Measurements from ENCODE around the gene MAP3K12. TPM values are rescaled to one million over a fixed set of nuclear protein-coding genes. Genes with fewer than 3 reads are reported as not detected.
"Not testable (repeated sequence)": the region's sequence is repeated elsewhere in the genome, so short reads cannot be mapped to it uniquely, and the experiment has no call there.

MAP3K12 gene
- total and polyA plus RNA-seq, 11 donors = 3.3 to 12.6 (median 4.4) TPM

DNA sequence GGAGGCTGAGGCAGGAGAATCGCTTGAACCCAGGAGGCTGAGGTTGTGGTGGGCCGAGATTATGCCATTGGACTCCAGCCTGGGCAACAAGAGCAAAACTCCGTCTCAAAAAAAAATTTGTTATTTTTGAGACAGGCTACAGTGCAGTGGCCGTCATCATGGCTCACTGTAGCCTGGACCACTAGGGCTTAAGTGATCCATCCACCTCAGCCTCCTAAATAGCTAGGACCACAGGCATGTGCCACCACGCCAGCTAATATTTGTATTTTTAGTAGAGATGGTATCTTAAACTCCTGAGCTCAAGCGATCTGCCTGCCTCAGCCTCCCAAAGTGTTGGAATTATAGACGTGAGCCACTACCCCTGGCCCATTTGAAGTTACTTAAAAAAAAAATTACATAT is 48.3 kb downstream of the MAP3K12 start:
- intact Hi-C loops (cut with DNase I) = loop anchor here in 3 of 10 donors (5.0 kb wide), 2 partner anchors 41 to 51 kb away; partner anchors contain the start of gene TARBP2 (in 1 of the 3)
- no peak for DNase-seq
- Histone ChIP-seq H3K4me3 (no peak overlapping the region), H3K9me3 (no peaks in the 10 kb centered on the region), H3K36me3 (peaks cover 0 to 52% (median 37%) of the 10 kb centered on the region in 9 donors), H3K27ac (no peak overlapping the region), H3K27me3 (no peaks in the 10 kb centered on the region), H3K4me1 (peaks cover 5 to 32% (median 22%) of the 10 kb centered on the region in 12 donors)
- TF ChIP-seq, protein P1, sequence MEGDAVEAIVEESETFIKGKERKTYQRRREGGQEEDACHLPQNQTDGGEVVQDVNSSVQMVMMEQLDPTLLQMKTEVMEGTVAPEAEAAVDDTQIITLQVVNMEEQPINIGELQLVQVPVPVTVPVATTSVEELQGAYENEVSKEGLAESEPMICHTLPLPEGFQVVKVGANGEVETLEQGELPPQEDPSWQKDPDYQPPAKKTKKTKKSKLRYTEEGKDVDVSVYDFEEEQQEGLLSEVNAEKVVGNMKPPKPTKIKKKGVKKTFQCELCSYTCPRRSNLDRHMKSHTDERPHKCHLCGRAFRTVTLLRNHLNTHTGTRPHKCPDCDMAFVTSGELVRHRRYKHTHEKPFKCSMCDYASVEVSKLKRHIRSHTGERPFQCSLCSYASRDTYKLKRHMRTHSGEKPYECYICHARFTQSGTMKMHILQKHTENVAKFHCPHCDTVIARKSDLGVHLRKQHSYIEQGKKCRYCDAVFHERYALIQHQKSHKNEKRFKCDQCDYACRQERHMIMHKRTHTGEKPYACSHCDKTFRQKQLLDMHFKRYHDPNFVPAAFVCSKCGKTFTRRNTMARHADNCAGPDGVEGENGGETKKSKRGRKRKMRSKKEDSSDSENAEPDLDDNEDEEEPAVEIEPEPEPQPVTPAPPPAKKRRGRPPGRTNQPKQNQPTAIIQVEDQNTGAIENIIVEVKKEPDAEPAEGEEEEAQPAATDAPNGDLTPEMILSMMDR (IDR thresholded peaks at IDR 0.05) = no peak
- TF ChIP-seq POLR2A (IDR thresholded peaks at IDR 0.05) = no peak
- 87 to 93% (median 89%) methylated on average over 7 of the region's 7 CpGs for WGBS, 4 donors
- no peak for ATAC-seq

DNA sequence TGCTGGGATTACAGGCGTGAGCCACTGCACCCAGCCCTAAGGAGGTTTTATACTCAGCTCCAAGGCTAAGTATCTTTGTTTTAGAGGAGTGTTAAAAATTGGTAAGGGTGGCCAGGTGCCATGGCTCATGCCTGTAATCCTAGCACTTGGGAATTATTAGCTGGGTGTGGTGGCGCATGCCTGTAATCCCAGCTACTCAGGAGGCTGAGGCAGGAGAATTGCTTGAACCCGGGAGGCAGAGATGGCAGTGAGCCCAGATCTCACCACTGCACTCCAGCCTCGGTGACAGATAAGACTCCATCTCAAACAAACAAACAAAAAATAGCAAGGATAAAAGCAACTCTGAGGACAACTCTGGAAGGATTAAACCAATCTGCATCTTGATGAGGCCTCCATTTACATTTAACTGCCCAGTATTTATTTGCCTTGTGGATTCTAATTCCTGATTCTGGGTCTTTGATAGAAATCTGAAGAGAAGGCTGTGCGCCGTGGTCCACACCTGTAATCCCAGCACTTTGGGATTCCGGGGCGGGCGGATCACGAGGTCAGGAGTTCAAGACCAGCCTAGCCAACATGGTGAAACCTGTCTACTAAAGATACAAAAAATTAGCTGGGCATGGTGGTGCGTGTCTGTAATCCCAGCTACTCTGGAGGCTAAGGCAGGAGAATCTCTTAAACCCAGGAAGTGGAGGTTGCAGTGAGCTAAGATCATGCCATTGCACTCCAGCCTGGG is 54.5 kb downstream of the MAP3K12 start:
- WGBS, 4 donors = 86 to 91% (median 87%) methylated on average over 11 of the region's 11 CpGs
- ATAC-seq; H3K27ac ChIP-seq; DNase-seq; H3K9me3 ChIP-seq; H3K27me3 ChIP-seq; intact Hi-C loops (cut with DNase I); H3K4me3 ChIP-seq: not testable (repeated sequence)
- H3K36me3 ChIP-seq = peaks cover 0 to 55% (median 37%) of the 10 kb centered on the region in 9 donors
- peaks cover 5 to 37% (median 12%) of the 10 kb centered on the region in 12 donors for H3K4me1 ChIP-seq

DNA sequence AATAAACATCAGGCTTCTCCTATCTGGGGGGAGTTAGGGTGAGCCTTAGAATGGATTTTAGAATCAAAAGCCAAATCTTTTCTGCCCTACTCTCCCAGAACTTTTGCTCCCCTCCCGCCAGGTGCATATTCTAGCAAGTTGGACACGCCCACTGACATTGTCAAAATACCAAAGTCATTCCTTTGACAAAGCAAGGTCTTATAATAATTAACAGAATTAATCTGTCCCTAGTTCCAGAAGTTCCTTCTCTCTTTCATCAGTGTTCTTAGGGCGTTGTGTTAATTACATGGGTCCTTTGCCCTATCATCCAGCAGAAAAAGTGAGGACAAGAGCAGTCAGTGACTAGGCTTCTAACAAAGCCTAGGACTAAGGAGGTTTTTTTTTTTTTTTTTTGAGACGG is 55.3 kb downstream of the MAP3K12 start:
- DNase-seq (no peak), ATAC-seq (no peak)
- Histone ChIP-seq H3K4me1 (peaks cover 5 to 37% (median 12%) of the 10 kb centered on the region in 12 donors), H3K4me3 (no peak overlapping the region), H3K9me3 (no peaks in the 10 kb centered on the region), H3K27me3 (no peaks in the 10 kb centered on the region), H3K27ac (no peak overlapping the region), H3K36me3 (peaks cover 0 to 55% (median 37%) of the 10 kb centered on the region in 9 donors)
- 91 to 97% (median 95%) methylated on average over 4 of the region's 4 CpGs for WGBS, 4 donors
- TF ChIP-seq POLR2A (IDR thresholded peaks at IDR 0.05) = no peak
- TF ChIP-seq, protein P1 (IDR thresholded peaks at IDR 0.05) = no peak
- intact Hi-C loops (cut with DNase I) = no loop called here

DNA sequence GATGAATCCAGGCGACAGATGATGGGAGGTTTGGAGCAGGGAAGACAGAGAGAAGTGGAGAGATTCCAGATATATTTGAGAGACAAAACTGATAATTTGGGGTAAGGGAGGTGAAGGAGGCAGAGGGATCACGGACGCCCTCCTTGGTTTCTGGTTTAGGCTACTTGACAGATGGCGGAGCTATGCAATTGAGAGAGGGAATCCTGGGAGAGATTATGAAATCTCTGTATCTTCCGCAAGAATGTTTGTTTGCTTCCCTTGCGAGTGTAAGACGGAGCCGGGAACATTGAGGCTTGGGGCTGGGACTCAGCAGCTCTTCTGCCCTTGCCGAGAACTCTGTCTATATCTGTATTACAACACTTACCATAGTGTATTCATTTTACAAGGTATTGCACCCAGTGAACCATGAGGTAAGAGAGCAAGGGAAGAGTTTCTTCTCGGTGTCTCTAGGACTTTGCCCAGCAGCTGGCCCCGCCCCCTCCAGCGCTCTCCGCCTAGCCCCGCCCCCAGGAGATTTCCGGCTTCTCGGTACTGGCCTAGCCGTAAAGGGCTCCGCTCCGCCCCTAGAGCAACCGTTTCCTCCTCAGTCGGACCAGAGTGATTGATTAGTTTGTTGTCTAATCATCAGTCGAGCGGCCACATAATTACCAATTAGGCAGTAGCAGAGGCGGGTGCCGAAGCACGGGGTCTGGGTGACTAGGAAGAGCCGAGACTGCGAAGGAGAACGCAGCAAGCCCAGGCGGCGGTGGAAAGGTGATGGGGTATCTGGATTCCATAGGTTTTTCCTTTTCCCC is 58.0 kb downstream of the MAP3K12 start, which contains the start of gene PRR13:
Gene PRR13 (plus strand): TSS at position 695 of the 794 bp plus-strand sequence. CDS start 981 bp downstream, outside the sequence.
- DNase-seq (peak; percentile 98 to 99 (median 99)), ATAC-seq (peak; percentile 99)
- Histone ChIP-seq H3K9me3 (no peaks in the 10 kb centered on the region), H3K27ac (peak within 1 kb of the TSS; percentile 73 to 93 (median 89)), H3K27me3 (no peaks in the 10 kb centered on the region), H3K4me1 (peaks cover 5 to 37% (median 12%) of the 10 kb centered on the region in 12 donors), H3K4me3 (peak within 1 kb of the TSS; percentile 58 to 95 (median 70)), H3K36me3 (peaks cover 0 to 28% (median 24%) of the 10 kb centered on the region in 9 donors)
- WGBS, 4 donors = 0 to 1% (median 1%) methylated on average over 27 to 31 of the region's 31 CpGs
- intact Hi-C loops (cut with DNase I) = loop anchor here in 1 of 10 donors (2.0 kb wide), 1 partner anchor 60 kb away; the partner anchor contains the start of gene TARBP2
- TF ChIP-seq POLR2A (IDR thresholded peaks at IDR 0.05) = peak; percentile 50 to 92
- TF ChIP-seq, protein P1 (IDR thresholded peaks at IDR 0.05) = no peak

DNA sequence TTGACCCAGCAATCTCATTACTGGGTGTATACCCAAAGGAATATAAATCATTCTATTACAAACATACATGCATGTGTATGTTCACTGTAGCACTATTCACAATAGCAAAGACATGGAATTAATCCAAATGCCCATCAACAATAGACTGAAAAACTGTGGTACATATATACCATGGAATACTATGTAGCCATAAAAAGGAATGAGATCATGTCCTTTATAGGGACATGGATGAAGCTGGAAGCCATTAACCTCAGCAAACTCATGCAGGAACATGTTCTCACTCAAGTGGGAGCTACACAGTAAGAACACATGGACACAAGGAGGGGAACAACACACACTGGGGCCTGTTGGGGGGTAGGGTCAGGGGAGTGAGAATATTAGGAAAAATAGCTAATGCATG is 59.7 kb downstream of the MAP3K12 start:
- DNase-seq; H3K9me3 ChIP-seq; H3K27ac ChIP-seq; ATAC-seq; intact Hi-C loops (cut with DNase I); H3K27me3 ChIP-seq; H3K4me3 ChIP-seq: not testable (repeated sequence)
- peaks cover 0 to 11% (median 9%) of the 10 kb centered on the region in 9 donors for H3K36me3 ChIP-seq
- peaks cover 5 to 28% (median 12%) of the 10 kb centered on the region in 12 donors for H3K4me1 ChIP-seq

DNA sequence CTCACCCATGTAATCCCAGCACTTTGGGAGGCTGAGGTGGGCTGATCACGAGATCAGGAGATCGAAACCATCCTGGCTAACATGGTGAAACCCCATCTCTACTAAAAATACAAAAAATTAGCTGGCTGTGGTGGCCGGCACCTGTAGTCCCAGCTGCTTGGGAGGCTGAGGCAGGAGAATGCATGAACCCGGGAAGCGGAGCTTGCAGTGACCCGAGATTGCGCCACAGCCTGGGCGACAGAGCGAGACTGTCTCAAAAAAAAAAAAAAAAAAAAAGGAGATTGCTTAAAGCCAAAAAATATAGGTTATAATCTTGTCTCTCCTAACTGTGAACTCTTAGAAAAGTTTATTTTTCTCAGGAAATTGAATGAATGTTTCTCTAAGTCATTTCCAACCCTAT is 63.9 kb downstream of the MAP3K12 start:
- DNase-seq; H3K4me1 ChIP-seq; intact Hi-C loops (cut with DNase I); ATAC-seq; H3K27ac ChIP-seq; H3K27me3 ChIP-seq; H3K36me3 ChIP-seq; H3K4me3 ChIP-seq; H3K9me3 ChIP-seq: not testable (repeated sequence)
- 92 to 98% (median 95%) methylated on average over 9 of the region's 9 CpGs for WGBS, 4 donors

Data from heart left ventricle (tissue), 16 donors.